ENCODE data around the gene CCDC174. TPM values are rescaled to one million over a fixed set of nuclear protein-coding genes. Genes with fewer than 3 reads are reported as not detected.

The CCDC174 gene
- total RNA-seq, 1 donor from 2014 or later: 29.9 TPM

DNA sequence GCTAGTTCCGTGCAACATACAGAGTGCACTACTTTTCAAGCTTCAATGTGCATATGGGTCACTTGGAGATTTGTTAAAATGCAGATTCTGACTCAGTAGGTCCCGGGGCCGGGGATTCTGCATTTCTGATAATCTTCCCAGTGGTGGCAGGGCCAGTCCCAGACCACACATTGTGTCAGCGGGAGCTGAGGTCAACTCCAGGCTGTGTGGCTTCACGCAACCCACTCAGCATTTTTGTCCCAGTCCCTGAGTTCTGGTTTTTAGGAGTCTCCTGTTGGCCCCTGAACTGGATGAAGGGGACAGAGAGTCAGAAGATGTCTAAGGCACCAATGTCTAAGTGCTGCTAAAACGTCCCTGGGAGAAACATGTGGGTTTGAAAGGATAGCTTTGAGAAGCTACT lies 26.1 kb upstream of the CCDC174 start:
- DNase-seq (ENCODE audit: low spot score): no peak

DNA sequence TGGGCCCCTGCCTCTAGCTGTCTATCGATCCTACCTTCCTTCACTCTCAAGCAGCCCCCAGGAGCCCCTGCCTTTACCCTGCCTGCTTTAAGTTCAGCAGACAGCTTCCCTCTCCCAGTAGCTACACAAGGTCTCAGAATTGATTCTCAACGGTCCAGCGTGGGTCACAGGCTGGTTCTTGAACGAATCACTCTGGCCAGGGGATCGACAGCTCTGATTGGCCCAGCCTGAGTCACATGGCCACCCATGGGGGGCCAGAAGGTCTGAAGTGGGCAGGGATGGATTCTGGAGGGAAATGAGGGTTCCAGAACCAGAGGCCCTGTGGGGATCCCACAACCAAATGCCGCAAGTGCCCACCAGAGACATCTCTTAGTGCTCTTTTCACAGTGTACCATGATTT lies 23.7 kb upstream of the CCDC174 start:
- no peak for DNase-seq (ENCODE audit: low spot score)

DNA sequence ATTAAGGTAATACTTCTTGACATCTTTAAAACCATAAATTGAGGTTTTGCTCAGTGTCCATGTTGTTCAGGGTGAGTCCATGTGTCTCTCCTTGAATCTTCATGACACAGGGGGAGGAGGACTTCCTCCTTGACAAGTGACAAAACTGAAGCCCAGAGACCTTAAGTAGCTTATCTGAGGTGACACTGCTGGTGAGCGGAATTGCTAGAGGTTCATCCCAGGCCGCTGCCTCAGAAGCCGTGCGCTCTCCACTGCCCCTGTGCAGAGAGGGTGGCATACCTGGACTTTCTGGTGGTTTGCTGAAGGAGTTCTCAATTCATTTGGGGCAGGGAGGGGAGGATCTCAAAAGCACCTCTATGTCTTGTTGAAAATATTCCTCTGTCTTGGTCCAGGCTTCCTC lies 23.2 kb upstream of the CCDC174 start:
- DNase-seq (ENCODE audit: low spot score): no peak

DNA sequence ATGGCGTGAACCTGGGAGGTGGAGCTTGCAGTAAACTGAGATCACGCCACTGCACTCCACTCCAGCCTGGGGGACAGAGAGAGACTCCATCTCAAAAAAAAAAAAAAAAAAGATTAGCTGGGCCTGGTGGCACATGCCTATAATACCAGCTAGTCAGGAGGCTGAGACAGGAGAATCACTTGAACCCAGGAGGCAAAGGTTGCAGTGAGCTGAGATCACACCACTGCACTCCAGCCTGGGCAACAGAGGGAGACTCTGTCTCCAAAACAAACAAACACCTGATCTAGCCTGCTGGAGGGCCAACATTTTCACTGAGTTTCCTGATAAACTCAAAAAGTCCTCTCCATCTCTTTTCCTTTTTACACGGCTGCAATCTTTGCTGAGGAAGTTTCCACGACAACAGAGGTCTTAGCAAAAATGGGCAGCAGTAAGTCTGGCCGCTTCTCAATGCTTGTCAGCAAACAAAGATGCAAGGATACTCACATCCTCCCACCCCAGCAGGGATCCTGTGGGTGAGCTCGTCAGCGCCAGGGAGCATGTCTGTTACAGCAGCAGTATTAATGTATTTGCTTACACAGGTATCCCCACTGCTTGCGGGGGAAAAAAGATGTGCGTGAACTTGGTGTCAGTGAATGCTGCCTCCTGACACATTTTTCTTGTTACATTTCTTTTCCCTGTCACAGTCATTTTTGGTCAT lies 21.0 kb upstream of the CCDC174 start:
- DNase-seq (ENCODE audit: low spot score): no peak

DNA sequence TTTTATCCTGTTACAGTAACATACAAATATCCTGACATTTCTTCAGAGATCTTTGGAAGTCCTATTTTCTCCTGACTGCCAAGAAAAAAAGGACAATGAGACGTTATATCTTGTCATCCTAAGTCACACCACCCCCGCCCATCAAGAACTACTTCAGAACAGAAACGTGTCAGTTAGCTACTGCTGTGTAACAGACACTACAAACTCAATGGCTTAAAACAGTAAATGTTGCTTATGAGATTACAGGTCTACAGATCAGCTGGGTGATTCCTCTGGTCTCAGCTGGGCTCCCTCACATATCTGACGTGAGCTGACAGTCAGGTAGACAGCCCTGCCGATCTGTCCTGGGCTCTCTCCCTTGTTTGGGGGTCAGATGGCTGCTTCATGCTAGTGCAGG lies 20.5 kb upstream of the CCDC174 start:
- DNase-seq (ENCODE audit: low spot score): no peak

DNA sequence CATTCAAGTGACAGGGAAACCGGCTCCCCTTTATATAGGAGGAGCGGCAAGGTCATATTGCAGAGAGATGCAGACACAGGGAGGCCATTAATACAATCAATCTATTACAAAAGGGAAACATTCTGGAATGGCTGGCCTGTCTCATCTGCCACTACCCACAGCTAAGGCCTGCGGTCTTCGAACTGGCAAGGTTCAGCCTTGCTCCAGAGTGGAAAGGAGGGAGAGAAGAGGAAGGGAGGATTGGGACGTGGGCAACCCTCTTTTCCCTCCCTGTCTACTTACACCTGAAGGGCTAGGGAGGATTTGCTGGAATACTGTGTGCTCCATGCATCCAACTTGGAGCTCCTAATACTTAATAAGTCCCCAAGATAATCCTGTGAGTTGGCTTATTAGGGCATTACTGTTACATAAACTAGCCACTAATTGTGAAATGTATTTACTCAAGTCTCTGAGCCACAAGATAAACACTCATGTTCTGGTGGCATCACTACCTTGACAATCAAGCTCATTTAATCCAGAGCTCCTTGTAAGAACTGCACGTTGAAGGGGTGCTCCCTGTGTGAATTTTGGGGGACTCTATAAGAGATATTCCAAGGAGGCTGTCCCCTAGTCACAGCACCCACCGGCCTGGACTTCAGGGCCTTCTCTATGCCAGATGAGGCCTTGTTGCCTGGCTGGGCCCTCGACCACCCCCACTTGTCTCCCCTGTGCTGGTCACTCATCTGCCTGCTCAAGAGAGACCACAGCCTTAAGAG lies 19.7 kb upstream of the CCDC174 start:
- no peak for DNase-seq (ENCODE audit: low spot score)

DNA sequence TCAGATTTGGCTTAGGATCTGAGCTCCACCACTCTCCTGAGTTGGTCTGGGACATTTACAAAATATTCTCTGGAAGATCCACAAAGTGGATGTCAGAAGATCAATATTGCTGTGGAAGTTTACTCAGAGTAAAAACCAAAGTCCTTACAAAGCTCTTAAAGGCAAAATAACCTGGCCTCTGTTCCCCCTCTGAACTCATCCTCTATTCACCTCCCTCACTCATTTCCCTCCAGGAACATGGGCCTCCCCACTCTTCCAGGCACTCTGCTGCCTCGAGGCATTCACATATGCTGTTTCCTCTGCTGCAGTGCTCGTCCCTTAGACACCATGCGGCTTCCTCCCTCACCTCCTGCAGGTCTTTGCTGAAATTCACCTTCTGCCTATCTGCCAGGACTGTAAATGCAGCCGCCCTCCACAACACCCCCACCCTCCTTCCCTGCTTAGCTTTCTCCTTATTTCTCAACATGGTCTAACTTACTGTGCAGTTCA lies 19.1 kb upstream of the CCDC174 start:
- DNase-seq (ENCODE audit: low spot score): no peak

DNA sequence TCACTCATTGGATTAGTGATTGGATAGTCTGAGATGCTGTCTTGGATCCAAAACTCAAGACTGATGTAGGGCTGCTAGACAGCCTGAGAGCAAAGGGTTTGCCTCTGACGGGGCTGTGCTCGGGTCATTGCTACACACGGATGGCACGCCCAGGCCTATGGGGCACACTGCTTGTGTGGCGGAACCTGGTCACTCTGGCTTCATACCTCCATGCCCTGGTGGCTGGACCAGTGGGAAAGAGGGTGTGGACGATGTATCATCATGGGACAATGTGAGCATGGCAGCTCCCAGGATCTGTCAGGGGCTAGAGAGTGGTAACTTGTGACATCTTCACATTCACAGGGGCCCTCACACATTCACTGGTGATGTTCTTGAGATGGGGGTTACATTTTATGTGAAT lies 18.1 kb upstream of the CCDC174 start:
- DNase-seq (ENCODE audit: low spot score): no peak

DNA sequence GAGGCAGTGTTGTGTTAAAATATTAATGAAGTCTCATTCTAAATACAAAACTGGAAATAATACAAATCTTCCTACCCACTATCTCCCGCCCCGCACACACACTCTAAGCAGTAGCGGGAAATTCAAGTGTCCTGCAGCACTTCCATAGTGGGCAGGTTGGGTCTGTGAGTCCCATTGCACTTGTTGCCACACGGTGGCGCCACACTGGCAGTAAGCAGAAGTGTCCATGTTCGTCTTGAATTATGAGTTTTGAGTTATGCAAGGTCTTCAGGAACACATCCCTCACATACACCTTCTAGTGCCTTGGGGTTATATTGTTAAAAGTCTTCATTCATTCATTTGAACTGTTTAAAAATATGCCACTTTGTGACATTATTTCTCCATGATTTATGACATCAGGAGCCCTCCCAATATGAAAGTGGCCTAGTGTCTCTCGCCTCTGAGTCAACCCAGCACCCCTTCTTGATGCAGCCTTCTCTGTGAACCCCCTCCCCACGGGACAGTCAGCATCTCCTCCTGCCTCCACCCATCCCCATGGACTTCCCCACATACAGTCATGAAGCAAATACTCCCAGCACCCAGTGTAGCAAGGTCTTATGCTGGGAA lies 17.6 kb upstream of the CCDC174 start:
- DNase-seq (ENCODE audit: low spot score): no peak

DNA sequence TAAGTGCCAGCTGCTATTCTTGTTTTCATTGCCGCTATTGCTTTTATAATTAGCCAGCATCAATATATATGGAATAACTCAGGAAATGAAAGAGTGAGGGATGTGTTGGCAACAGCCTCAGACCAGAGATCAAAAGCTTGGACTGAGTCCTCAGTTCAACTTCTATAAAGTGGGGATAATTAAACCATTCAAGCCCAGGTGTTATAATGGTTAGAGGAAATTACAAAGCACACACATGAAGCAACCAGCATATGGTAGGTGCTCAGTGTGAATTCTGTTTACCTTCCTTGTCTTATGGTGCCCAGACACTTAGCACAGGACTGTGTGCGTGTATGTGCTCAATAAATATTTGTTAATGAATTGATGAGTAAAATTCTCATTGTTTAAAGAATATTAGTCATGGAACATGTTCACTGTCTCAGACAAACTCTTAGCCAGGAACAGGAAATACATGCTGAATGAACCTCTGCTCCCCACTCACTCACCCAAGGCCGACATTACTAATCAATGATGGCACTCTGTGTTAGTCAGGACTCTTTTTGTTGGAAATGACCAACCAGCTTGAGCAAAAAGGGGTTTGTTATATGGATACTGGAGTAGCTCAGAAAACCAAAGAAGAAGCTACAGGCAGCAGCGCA lies 16.7 kb upstream of the CCDC174 start:
- no peak for DNase-seq (ENCODE audit: low spot score)

DNA sequence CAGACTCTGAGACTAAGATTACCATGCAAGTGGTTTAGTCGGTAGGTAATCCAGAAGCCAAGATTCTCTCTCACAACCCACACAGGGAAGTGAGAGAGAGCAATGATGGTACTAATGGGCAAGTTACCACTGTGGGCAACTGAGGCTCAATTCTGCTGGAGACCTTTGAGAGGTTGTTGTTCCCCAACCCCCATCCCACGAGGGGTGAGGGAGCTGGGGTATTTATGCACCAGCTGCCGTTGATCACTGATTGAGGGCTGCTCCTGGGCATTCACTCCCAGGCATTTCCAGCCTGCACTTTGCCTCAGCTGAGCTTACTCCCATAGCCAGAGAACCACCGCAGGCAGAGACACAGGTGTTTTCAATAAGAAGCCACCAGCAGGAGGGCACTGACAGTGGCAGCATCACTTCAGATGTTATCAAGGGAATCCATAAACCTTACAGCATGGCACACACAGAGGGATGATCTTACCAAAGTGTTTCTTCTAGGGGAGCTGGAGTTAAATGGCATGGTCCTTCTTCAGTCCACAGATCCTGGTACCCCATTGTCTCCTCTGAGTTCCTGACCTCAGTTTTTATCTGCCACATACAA lies 15.0 kb upstream of the CCDC174 start:
- DNase-seq (ENCODE audit: low spot score): no peak

DNA sequence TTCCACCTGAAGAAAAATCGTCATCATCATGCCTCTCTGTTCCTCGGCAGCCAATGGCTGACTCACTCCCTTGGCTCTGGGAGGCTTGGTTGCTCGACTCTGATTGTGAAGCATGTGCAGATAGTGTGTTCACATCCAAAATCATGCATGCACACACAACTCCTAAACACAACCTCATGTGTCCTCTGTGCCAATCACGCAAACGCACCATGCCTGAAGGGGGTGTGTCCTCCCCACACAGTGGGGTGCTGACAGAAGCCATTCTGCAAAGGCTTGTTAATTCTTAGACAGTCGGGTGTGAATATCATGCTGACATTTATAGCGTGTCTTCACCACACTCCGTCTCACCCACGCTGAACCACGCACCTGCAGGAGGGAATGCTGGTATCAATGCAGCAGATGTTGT lies 11.4 kb upstream of the CCDC174 start:
- no peak for DNase-seq (ENCODE audit: low spot score)

DNA sequence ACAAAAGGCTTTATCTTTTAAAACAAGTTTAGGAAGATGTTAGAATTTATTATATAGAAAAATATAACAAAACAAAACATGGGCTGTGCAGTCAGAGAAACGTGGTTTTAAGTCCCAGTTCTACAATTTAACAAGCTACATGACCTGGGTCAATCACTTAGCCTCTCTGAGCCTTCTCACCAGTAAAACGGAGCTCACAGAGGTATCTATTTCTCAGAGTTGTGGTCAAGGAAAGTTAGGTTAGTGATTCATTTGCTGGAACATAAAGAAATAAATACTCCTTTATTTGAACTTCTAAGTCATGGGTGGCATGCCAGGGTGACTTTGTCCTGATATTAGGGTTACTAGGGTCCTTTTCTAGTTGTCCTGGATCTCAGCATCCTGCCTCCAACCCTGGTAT lies 10.8 kb upstream of the CCDC174 start:
- DNase-seq (ENCODE audit: low spot score): no peak

DNA sequence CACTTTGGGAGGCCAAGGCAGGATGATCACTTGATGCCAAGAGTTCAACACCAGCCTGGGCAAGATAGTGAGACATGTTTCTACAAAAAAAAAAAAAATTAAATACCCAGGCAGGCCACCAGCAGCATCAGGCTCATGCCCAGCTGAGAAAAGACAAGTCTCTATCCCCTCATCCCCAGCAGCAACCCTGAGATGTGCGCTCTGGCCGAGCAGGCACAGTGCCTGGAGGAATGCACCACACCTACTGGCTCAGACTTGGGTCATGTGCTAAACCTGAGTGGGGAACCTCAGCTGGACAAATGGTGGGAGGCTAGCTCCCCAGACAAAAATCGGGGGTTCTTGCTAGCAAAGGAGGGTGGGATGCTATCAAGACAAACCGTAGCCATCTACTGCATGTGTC lies 10.2 kb upstream of the CCDC174 start:
- DNase-seq (ENCODE audit: low spot score): no peak

DNA sequence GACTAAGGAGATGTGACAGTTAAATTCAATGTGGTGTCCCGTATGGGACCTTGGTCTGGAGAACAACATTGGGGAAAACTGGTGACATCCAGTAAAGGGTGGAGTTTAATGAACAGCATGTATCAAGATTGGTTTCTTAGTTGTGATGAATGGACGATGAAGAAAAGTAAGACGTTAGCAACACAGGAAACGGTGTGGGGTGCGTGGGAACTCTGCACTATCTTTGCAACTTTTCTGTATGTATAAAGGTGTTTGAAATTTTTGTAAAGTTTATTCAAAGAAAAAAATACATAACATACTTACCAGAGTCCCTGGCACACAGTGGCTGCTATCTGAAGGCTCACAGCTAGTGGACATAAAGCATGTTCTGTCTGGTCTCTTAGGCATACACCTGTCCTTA lies 6.1 kb upstream of the CCDC174 start:
- DNase-seq (ENCODE audit: low spot score): no peak

DNA sequence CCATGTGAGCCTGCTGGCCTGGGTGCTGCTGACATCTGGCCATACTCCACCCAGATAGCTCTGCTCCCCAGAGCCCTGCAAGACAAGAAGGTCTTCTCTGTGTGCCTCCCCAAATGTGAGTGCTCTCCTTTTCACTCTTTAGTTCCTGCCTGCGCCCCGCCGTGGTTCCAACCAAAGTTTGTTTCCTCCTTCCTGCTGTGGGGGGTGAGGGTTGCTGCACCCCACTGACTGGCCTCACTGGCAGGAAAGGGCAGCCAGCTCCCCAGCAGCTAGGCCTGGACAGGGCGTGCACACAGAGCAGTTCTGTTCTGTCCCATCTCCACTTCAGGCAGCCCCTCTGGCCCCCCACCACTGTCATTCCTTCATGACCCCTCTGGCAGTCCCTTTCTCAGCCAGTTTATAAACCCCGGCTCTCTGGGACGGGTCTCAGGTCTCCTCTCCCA lies 5.4 kb upstream of the CCDC174 start:
- DNase-seq (ENCODE audit: low spot score): no peak

DNA sequence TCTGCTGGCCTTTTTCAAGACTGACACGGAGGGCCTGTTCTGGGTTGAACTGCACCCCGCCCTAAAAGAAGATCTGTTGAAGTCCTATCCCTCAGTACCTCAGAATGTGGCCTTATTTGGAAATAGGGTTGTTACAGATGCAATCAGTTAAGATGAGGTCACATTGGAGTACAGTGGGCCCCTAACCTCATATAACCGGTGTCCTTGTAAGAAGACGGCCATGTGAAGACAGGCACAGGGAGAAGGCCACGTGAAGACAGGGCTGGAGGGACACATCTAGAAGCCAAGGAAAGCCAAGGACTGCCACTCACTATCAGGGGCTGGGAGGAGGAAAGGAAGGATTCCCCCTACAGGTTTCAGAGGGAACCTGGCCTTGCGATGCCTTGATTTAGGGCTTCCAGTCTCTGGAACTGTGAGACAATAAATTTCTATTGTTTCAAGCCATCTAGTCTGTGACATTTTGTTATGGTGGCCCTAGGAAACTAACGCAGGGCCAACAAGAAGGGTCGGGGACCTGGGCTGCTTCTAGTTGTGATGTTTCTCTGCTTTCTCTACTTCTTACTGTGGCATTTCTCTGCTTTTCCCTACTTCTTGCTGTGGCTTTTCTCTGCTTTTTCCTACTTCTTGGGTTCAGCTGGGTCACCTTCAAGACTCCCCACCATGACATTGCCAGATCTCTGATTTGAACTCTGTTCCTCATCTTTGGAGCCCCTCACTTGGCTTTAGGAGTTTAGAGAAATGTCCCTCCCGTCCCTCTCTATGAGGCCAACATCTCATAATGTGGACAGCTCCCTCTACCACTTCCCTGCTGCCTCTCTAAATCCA lies 4.8 kb upstream of the CCDC174 start:
- DNase-seq (ENCODE audit: low spot score): no peak

DNA sequence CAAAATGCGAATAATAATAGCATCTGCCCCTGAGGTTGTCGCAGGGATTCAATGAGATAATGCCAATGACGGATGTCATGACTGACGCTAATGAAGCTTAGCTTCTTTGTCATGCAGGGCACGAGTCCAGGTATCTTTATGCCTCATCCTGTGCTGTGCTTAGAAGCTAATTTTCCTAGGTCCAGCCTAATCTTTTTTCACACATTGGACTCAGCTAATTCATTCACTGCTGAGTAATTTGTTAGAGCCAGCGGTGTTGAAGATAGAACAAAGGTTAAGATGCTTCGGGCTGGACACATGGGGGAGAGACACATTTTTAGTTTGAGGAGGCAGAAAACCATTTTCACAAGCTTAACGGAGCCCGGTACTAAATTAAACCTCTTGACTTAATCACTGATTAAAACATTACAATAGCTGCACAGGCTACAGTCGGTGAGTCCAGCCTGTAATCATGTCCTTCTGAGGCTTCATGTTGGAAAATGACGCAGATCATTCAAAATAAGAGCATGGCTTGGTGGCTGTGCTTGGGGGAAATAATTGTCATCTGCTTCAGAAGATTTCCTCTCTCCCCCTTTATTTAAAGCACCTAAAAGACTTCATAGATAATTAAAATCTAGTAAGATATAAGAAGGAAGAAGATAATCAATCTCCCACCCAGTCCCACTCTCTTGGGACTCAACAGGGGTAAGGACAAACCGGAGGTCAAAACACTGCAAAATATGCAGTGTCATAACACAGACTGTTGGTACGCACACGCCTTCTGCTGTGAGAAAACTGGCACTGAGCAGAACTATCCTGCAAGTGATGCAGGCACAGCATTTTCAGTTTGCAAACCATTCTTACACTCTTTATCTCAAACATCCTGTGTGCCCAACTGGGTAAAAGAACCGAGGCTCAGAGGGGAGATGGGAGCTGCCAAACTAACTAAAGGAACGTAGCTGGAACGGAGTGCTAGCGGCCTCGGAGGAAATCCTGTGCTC lies 3.3 kb upstream of the CCDC174 start:
- DNase-seq (ENCODE audit: low spot score): no peak

DNA sequence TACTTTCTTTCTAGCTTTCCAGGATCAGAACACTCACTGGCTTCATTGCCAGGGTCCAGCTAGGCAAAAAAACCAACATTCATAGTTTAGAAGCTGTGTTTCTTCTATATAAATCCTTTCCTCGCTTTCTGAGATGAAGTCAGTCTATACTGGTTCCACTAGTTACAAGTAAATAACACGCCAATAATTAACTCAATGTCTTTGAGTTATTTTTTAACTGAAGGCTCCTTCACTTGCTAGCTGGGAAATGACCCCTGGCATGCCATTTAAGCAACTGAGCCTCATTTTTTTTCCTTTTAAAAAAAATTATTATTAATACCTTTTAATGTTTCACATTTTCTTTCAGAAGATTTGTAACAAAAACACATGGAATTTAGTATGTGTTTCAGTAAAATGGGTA lies 2.1 kb upstream of the CCDC174 start:
- no peak for DNase-seq (ENCODE audit: low spot score)

DNA sequence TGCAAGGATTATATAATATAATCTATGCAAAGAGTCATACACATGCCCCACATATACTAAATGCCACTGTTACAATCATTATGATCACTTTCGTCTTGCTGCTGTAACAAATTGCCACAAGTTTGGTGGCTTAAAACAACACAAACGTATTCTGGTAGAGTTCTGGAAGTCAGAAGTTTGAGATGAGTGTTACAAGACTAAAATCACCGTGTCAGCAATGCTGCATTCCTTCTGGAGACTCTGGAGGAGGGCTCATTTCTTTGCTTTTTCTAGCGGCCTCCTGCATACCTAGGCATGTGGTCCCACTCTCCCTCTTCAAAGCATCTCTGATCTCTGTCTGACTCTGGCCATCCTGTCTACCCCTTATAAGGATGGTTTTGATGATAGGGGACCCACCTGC lies 1.4 kb upstream of the CCDC174 start:
- no peak for DNase-seq (ENCODE audit: low spot score)

Measured in ureter (tissue), 1 donor.